Measurements from ENCODE around the gene TLE7.

DNA sequence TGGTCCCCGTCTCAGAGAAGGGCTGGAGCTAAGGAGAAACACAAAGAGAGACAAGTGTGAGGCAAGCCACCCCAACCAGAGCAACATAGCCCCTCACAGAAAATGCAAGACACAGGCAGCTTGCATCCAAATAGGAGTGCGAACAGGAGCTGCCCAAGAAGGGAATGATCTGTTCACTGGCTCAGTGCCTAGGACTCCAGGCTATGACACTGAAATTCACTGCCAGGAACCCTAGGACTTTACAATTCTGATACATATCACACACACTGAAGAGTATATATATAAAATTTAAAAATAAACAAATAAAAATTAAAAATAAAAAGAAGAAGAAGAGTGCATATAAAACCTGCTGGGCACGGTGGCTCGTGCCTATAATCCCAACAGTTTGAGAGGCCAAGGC lies 14.9 kb upstream of the TLE7 start:
- TF ChIP-seq, protein P1, sequence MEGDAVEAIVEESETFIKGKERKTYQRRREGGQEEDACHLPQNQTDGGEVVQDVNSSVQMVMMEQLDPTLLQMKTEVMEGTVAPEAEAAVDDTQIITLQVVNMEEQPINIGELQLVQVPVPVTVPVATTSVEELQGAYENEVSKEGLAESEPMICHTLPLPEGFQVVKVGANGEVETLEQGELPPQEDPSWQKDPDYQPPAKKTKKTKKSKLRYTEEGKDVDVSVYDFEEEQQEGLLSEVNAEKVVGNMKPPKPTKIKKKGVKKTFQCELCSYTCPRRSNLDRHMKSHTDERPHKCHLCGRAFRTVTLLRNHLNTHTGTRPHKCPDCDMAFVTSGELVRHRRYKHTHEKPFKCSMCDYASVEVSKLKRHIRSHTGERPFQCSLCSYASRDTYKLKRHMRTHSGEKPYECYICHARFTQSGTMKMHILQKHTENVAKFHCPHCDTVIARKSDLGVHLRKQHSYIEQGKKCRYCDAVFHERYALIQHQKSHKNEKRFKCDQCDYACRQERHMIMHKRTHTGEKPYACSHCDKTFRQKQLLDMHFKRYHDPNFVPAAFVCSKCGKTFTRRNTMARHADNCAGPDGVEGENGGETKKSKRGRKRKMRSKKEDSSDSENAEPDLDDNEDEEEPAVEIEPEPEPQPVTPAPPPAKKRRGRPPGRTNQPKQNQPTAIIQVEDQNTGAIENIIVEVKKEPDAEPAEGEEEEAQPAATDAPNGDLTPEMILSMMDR (conservative IDR thresholded peaks at IDR 0.05; ENCODE audit: low read length): no peak
- no peak for TF ChIP-seq EZH2phosphoT487 (IDR thresholded peaks at IDR 0.05; ENCODE audit: borderline replicate concordance, low read depth, low read length)

Measured in OCI-LY7 (cell line).